HEK293T (cell line): ENCODE data around the gene NECTIN4.

Experiments
- BHLHE40 ChIP-seq: fragments of 450-650 bp; IDR thresholded peaks from 2 replicates; pipeline ENCODE4 v1.6.1; 2016; ENCODE audit warnings: mild to moderate bottlenecking, moderate library complexity, borderline replicate concordance
- CTBP1 ChIP-seq: fragments of 450-650 bp; IDR thresholded peaks from 2 replicates; pipeline ENCODE4 v1.6.1; 2016; ENCODE audit warnings: borderline replicate concordance
- FOXK2 ChIP-seq: fragments of 450-650 bp; IDR thresholded peaks from 2 replicates; pipeline ENCODE4 v1.6.1; 2016; ENCODE audit warnings: mild to moderate bottlenecking
- HDGF ChIP-seq: fragments of 450-650 bp; IDR thresholded peaks from 2 replicates; pipeline ENCODE4 v1.6.1; 2017; ENCODE audit warnings: antibody characterized with exemption, borderline replicate concordance
- L3MBTL2 ChIP-seq: fragments of 450-650 bp; conservative IDR thresholded peaks from 2 replicates; pipeline ENCODE4 v1.6.1; 2016; ENCODE audit warnings: mild to moderate bottlenecking
- NFRKB ChIP-seq: fragments of 450-650 bp; IDR thresholded peaks from 2 replicates; pipeline ENCODE4 v1.6.1; 2016; ENCODE audit warnings: mild to moderate bottlenecking, moderate library complexity
- PKNOX1 ChIP-seq: fragments of 450-650 bp; IDR thresholded peaks from 2 replicates; pipeline ENCODE4 v1.6.1; 2016
- SP1 ChIP-seq: fragments of 450-650 bp; IDR thresholded peaks from 2 replicates; pipeline ENCODE4 v1.6.1; 2017
- SUZ12 ChIP-seq: fragments of 450-650 bp; IDR thresholded peaks from 2 replicates; pipeline ENCODE4 v1.6.1; 2016; ENCODE audit warnings: mild to moderate bottlenecking
- TARDBP ChIP-seq: fragments of 450-650 bp; IDR thresholded peaks from 2 replicates; pipeline ENCODE4 v1.6.1; 2016
- ZNF384 ChIP-seq: fragments of 450-650 bp; IDR thresholded peaks from 2 replicates; pipeline ENCODE4 v1.6.1; 2016

- no peak for TF ChIP-seq PKNOX1
- no peak for TF ChIP-seq ZNF384
- TF ChIP-seq NFRKB, result no peak
- no peak for TF ChIP-seq TARDBP
- TF ChIP-seq CTBP1, result no peak
- TF ChIP-seq SUZ12, result no peak
- TF ChIP-seq BHLHE40, result no peak
- TF ChIP-seq FOXK2, result no peak
- TF ChIP-seq SP1, result no peak
- no peak for TF ChIP-seq HDGF
- TF ChIP-seq L3MBTL2, result no peak
Observed at GRCh38 chr1:161031874-161032273, 57.5 kb downstream of the NECTIN4 start.
